Measurements from ENCODE around the gene CCDC6. TPM values are rescaled to one million over a fixed set of nuclear protein-coding genes. Genes with fewer than 3 reads are reported as not detected.
"Not testable (repeated sequence)": the region's sequence is repeated elsewhere in the genome, so short reads cannot be mapped to it uniquely, and the experiment has no call there.

The CCDC6 gene
- total RNA-seq, 2 experiments from 2014 or later: 21.6 to 22.1 TPM

- no peaks in the 10 kb centered on the region for H3K27me3 Mint-ChIP-seq
- no peak overlapping the region for H3K4me3 Mint-ChIP-seq
- Histone ChIP-seq H3K27ac (ENCODE audit: low read depth in 1 of 2, low read length in 2 of 2) (no peak overlapping the region), H3K4me1 (ENCODE audit: insufficient read depth, low read length) (peaks cover 30% of the 10 kb centered on the region), H3K4me3 (ENCODE audit: low read length) (no peak overlapping the region), H3K9me3 (ENCODE audit: control insufficient read depth in 1 of 2, insufficient read depth in 1 of 2, low read length in 2 of 2) (no peaks in the 10 kb centered on the region), H3K36me3 (ENCODE audit: insufficient read depth, low read length) (peaks cover 11% of the 10 kb centered on the region), H3K27me3 (ENCODE audit: control insufficient read depth in 1 of 2, insufficient read depth in 2 of 2, low read length in 2 of 2) (no peaks in the 10 kb centered on the region)
- intact Hi-C loops (cut with DNase I, micrococcal nuclease): no loop called here
- no peak for ATAC-seq (ENCODE audit: poor library complexity)
- no peak for TF ChIP-seq CTCF (IDR thresholded peaks at IDR 0.05)
- POLR2A ChIA-PET: interaction anchor here (0.6 kb wide), 1 partner anchor 98 kb away, joined by 3 read pairs; no protein-coding TSS in a partner anchor
- no peak for DNase-seq
- peaks cover 18% of the 10 kb centered on the region for H3K36me3 Mint-ChIP-seq (ENCODE audit: low read depth)
- no peaks in the 10 kb centered on the region for H3K9me3 Mint-ChIP-seq
- no peak overlapping the region for H3K27ac Mint-ChIP-seq
- CTCF ChIA-PET: no interaction called here
- peaks cover 79% of the 10 kb centered on the region for H3K4me1 Mint-ChIP-seq (ENCODE audit: low read depth)
Observed at GRCh38 chr10:59887006-59887405, 19.4 kb downstream of the CCDC6 start.

- Histone ChIP-seq H3K4me1 (ENCODE audit: insufficient read depth, low read length) (peaks cover 38% of the 10 kb centered on the region), H3K36me3 (ENCODE audit: insufficient read depth, low read length) (peaks cover 6% of the 10 kb centered on the region), H3K4me3 (ENCODE audit: low read length) (no peak overlapping the region), H3K9me3 (ENCODE audit: control insufficient read depth in 1 of 2, insufficient read depth in 1 of 2, low read length in 2 of 2) (no peaks in the 10 kb centered on the region), H3K27me3 (ENCODE audit: control insufficient read depth in 1 of 2, insufficient read depth in 2 of 2, low read length in 2 of 2) (no peaks in the 10 kb centered on the region), H3K27ac (ENCODE audit: low read depth in 1 of 2, low read length in 2 of 2) (no peak overlapping the region)
- POLR2A ChIA-PET: no interaction called here
- Mint-ChIP-seq H3K9me3 (no peaks in the 10 kb centered on the region), H3K4me1 (ENCODE audit: low read depth) (peaks cover 87% of the 10 kb centered on the region), H3K27me3 (no peaks in the 10 kb centered on the region), H3K36me3 (ENCODE audit: low read depth) (peaks cover 24% of the 10 kb centered on the region), H3K27ac (no peak overlapping the region), H3K4me3 (no peak overlapping the region)
- intact Hi-C loops (cut with DNase I, micrococcal nuclease): no loop called here
- CTCF ChIA-PET: interaction anchor here (0.5 to 0.7 kb wide), 2 partner anchors 17 to 21 kb away, joined by 3 read pairs; no protein-coding TSS in a partner anchor
- DNase-seq (peak in 3 of 14 experiments; percentile 44 to 53 (median 49)), ATAC-seq (ENCODE audit: poor library complexity) (no peak)
- TF ChIP-seq CTCF (IDR thresholded peaks at IDR 0.05): no peak
Observed at GRCh38 chr10:59885430-59886134, 20.8 kb downstream of the CCDC6 start.

GRCh38 chr10:59884893-59885292 is 21.5 kb downstream of the CCDC6 start:
- H3K9me3 ChIP-seq (ENCODE audit: control insufficient read depth in 1 of 2, insufficient read depth in 1 of 2, low read length in 2 of 2); H3K27ac ChIP-seq (ENCODE audit: low read depth in 1 of 2, low read length in 2 of 2); H3K27ac Mint-ChIP-seq; ATAC-seq (ENCODE audit: poor library complexity); POLR2A ChIA-PET; CTCF ChIA-PET; DNase-seq; intact Hi-C loops (cut with DNase I, micrococcal nuclease); H3K27me3 Mint-ChIP-seq; H3K9me3 Mint-ChIP-seq; H3K4me3 ChIP-seq (ENCODE audit: low read length); H3K36me3 ChIP-seq (ENCODE audit: insufficient read depth, low read length); H3K27me3 ChIP-seq (ENCODE audit: control insufficient read depth in 1 of 2, insufficient read depth in 2 of 2, low read length in 2 of 2); H3K4me3 Mint-ChIP-seq: not testable (repeated sequence)
- H3K4me1 Mint-ChIP-seq (ENCODE audit: low read depth): peaks cover 88% of the 10 kb centered on the region
- H3K36me3 Mint-ChIP-seq (ENCODE audit: low read depth): peaks cover 19% of the 10 kb centered on the region
- peaks cover 39% of the 10 kb centered on the region for H3K4me1 ChIP-seq (ENCODE audit: insufficient read depth, low read length)

Measured in CD4-positive, alpha-beta T cell (primary cell).